Activated gamma-delta T cell treated with Interleukin-2 at 50 U/mL for 16 hours (primary cell): Measurements from ENCODE around the gene ACCS.

Source experiments
- DNase-seq: peaks from one replicate; pipeline ENCODE4 v3.0.0-alpha.2; 2020

Gene ACCS

GRCh38 chr11:44094260-44094868, 28.3 kb downstream of the ACCS start:
- DNase-seq, result peak; percentile 79

GRCh38 chr11:44095506-44096359, 29.7 kb downstream of the ACCS start, which contains the start of gene EXT2:
TSS of gene EXT2 (plus strand) at chr11:44095678. CDS start at chr11:44107713, 12,035 bp downstream.
- peak; percentile 83 for DNase-seq

- DNase-seq, result no peak
Measured at GRCh38 chr11:44096360-44097185, 30.5 kb downstream of the ACCS start.

GRCh38 chr11:44097821-44098220, 31.8 kb downstream of the ACCS start:
- DNase-seq, result no peak

GRCh38 chr11:44101098-44101497, 35.0 kb downstream of the ACCS start:
- DNase-seq, result no peak

- DNase-seq, result no peak
Measured at GRCh38 chr11:44104481-44105294, 38.6 kb downstream of the ACCS start.

GRCh38 chr11:44108260-44108659, 42.2 kb downstream of the ACCS start:
- DNase-seq, result no peak

- DNase-seq, result peak; percentile 49
Measured at GRCh38 chr11:44110231-44110679, 44.2 kb downstream of the ACCS start.

- no peak for DNase-seq
Measured at GRCh38 chr11:44112091-44112821, 46.2 kb downstream of the ACCS start.

- DNase-seq, result no peak
Measured at GRCh38 chr11:44113018-44113417, 46.9 kb downstream of the ACCS start.

- DNase-seq, result no peak
Measured at GRCh38 chr11:44113572-44113971, 47.5 kb downstream of the ACCS start.

- no peak for DNase-seq
Measured at GRCh38 chr11:44116234-44116830, 50.3 kb downstream of the ACCS start.

GRCh38 chr11:44120169-44120568, 54.1 kb downstream of the ACCS start:
- no peak for DNase-seq

GRCh38 chr11:44125598-44125997, 59.5 kb downstream of the ACCS start:
- DNase-seq, result no peak

GRCh38 chr11:44126304-44126703, 60.2 kb downstream of the ACCS start:
- no peak for DNase-seq

- no peak for DNase-seq
Measured at GRCh38 chr11:44127130-44127529, 61.1 kb downstream of the ACCS start.

GRCh38 chr11:44128729-44129128, 62.7 kb downstream of the ACCS start:
- no peak for DNase-seq

- DNase-seq, result no peak
Measured at GRCh38 chr11:44130751-44131150, 64.7 kb downstream of the ACCS start.

- no peak for DNase-seq
Measured at GRCh38 chr11:44133335-44133946, 67.4 kb downstream of the ACCS start.
